ENCODE data around the gene ENHO.

DNA sequence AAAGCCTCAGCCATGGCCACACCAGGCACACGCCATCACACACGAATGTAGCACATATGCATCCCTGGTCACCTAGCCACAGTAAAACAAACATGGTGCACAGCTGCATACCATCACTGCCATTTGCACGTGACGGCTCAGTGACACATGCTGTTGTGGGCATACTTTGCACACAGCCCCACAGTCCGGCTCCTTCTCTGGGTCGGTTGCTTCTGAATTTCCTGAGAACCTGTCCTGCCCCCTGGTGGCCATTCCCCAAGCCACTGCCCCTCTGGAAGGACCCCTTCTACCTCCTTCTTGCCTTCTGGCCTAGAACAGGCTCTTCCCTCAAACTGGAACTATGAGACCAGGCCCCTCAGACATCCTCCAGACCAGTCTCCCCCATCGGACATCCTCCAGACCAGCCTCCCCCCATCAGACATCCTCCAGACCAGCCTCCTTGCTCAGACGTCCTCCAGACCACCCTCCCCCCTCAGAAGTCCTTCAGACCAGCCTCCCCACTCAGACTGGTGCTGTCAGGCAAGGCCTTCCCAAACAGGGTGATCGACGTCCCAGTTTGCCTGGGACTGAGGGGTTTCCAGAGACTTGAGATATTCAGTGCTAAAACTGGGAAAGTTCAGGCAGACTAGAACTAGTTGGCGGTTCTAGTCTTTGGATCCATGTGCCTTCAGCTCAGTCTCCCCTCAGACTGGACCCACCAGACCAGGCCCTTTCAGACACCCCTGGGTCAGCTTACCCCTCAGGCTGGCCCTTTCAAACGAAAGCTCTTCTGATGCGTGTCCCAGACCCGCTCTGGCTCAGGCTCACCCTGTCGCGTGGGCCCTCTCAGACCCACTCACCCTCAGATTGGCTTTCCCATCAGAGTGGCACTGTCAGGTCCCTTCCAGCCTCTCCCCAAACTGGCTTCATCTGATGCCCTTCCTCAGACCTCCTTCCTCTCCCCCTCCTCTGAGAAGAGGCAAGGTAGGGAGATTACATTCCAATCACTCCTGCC, 24.3 kb upstream of the ENHO start:
- TF ChIP-seq POLR2A (IDR thresholded peaks at IDR 0.05) (no peak), POLR2AphosphoS5 (IDR thresholded peaks at IDR 0.05) (no peak)
